Ishikawa (cell line): ENCODE data around the gene INPP4A.

Source experiments
- CEBPB ChIP-seq: IDR thresholded peaks from 2 replicates; pipeline ENCODE4 v1.6.1; 2012
- CREB1 ChIP-seq: IDR thresholded peaks from 2 replicates; pipeline ENCODE4 v1.6.1; 2012; ENCODE audit warnings: low read depth
- EGR1 ChIP-seq: IDR thresholded peaks from 2 replicates; pipeline ENCODE4 v1.6.1; 2012
- EP300 ChIP-seq: IDR thresholded peaks from 2 replicates; pipeline ENCODE4 v1.6.1; 2012; ENCODE audit warnings: borderline replicate concordance
- FOXM1 ChIP-seq: IDR thresholded peaks from 2 replicates; pipeline ENCODE4 v1.6.1; 2012; ENCODE audit warnings: low read depth, borderline replicate concordance
- MAX ChIP-seq: IDR thresholded peaks from 2 replicates; pipeline ENCODE4 v1.6.1; 2012
- NFIC ChIP-seq: IDR thresholded peaks from 2 replicates; pipeline ENCODE4 v1.6.1; 2012
- RAD21 ChIP-seq: IDR thresholded peaks from 2 replicates; pipeline ENCODE4 v1.6.1; 2012; ENCODE audit warnings: low read depth
- REST ChIP-seq: IDR thresholded peaks from 2 replicates; pipeline ENCODE4 v1.6.1; 2012; ENCODE audit warnings: low read depth, mild to moderate bottlenecking
- TAF1 ChIP-seq: IDR thresholded peaks from 2 replicates; pipeline ENCODE4 v1.6.1; 2012; ENCODE audit warnings: low read depth, mild to moderate bottlenecking
- TCF12 ChIP-seq: IDR thresholded peaks from 2 replicates; pipeline ENCODE4 v1.6.1; 2012; ENCODE audit warnings: low read depth
- TEAD4 ChIP-seq: IDR thresholded peaks from 2 replicates; pipeline ENCODE4 v1.6.1; 2012
- USF1 ChIP-seq: IDR thresholded peaks from 2 replicates; pipeline ENCODE4 v1.6.1; 2012
- YY1 ChIP-seq: IDR thresholded peaks from 2 replicates; pipeline ENCODE4 v1.6.1; 2012; ENCODE audit warnings: low read depth
- ZBTB7A ChIP-seq: IDR thresholded peaks from 2 replicates; pipeline ENCODE4 v1.6.1; 2012; ENCODE audit warnings: low read depth

The INPP4A gene

GRCh38 chr2:98552499-98553179 lies 108.0 kb downstream of the INPP4A start:
- TF ChIP-seq TEAD4: no peak
- TF ChIP-seq ZBTB7A: no peak
- TF ChIP-seq EP300: no peak
- no peak for TF ChIP-seq TAF1

- TF ChIP-seq MAX: no peak
Observed at GRCh38 chr2:98554116-98554861, 109.6 kb downstream of the INPP4A start.

GRCh38 chr2:98555696-98556095 lies 111.0 kb downstream of the INPP4A start:
- no peak for TF ChIP-seq MAX
- TF ChIP-seq EGR1: no peak
- no peak for TF ChIP-seq ZBTB7A
- TF ChIP-seq TEAD4: no peak
- TF ChIP-seq NFIC: no peak
- TF ChIP-seq TAF1: no peak
- no peak for TF ChIP-seq REST
- no peak for TF ChIP-seq RAD21
- no peak for TF ChIP-seq TCF12
- no peak for TF ChIP-seq EP300
- TF ChIP-seq YY1: no peak
- TF ChIP-seq CEBPB: no peak
- no peak for TF ChIP-seq FOXM1
- no peak for TF ChIP-seq USF1
- no peak for TF ChIP-seq CREB1

GRCh38 chr2:98556344-98557033 lies 111.8 kb downstream of the INPP4A start:
- no peak for TF ChIP-seq FOXM1
- TF ChIP-seq TAF1: no peak
- TF ChIP-seq YY1: no peak
- TF ChIP-seq REST: no peak
- no peak for TF ChIP-seq EP300
- TF ChIP-seq ZBTB7A: no peak
- no peak for TF ChIP-seq TEAD4
- TF ChIP-seq NFIC: no peak
- no peak for TF ChIP-seq MAX
- TF ChIP-seq CREB1: no peak
- no peak for TF ChIP-seq EGR1
- TF ChIP-seq TCF12: no peak
- no peak for TF ChIP-seq RAD21
- no peak for TF ChIP-seq CEBPB
- no peak for TF ChIP-seq USF1

GRCh38 chr2:98558852-98559530 lies 114.3 kb downstream of the INPP4A start:
- TF ChIP-seq TEAD4 (no peak), TAF1 (no peak), MAX (no peak), EP300 (no peak), USF1 (no peak), ZBTB7A (no peak)
